Fibroblast of the aortic adventitia (primary cell): ENCODE measurements around the gene NBR1. TPM values are rescaled to one million over a fixed set of nuclear protein-coding genes. Genes with fewer than 3 reads are reported as not detected.
"Not testable (repeated sequence)": the region's sequence is repeated elsewhere in the genome, so short reads cannot be mapped to it uniquely, and the experiment has no call there.

Experiments
- DNase-seq: peaks from one replicate; pipeline ENCODE4 v3.0.0-alpha.2; 2010; ENCODE audit warnings: low read depth
- H3K4me3 ChIP-seq: 2 replicates; pipeline ENCODE4 v1.5.1; 2011; ENCODE audit warnings: low read depth, mild to moderate bottlenecking, control low read depth, low read length, moderate library complexity
- CTCF ChIP-seq: IDR thresholded peaks from 2 replicates; pipeline ENCODE4 v1.5.1; 2011; ENCODE audit warnings: mild to moderate bottlenecking, low read length, control low read depth, inconsistent platforms; ENCODE audit not compliant: insufficient read depth
- total RNA-seq: library from RNA; depleted of rRNA; stranded (reverse); fragments of >200 nt; gene quantifications from 2 replicates; pipeline ENCODE4 v1.2.3, GENCODE V29; 2012; ENCODE audit warnings: low replicate concordance

The NBR1 gene
- total RNA-seq, 1 donor: 111 TPM

GRCh38 chr17:43170140-43170765 lies 761 bp upstream of the NBR1 start:
- peak; percentile 95 for DNase-seq
- TF ChIP-seq CTCF: no peak
- H3K4me3 ChIP-seq: peak overlapping the region; percentile 87

DNA sequence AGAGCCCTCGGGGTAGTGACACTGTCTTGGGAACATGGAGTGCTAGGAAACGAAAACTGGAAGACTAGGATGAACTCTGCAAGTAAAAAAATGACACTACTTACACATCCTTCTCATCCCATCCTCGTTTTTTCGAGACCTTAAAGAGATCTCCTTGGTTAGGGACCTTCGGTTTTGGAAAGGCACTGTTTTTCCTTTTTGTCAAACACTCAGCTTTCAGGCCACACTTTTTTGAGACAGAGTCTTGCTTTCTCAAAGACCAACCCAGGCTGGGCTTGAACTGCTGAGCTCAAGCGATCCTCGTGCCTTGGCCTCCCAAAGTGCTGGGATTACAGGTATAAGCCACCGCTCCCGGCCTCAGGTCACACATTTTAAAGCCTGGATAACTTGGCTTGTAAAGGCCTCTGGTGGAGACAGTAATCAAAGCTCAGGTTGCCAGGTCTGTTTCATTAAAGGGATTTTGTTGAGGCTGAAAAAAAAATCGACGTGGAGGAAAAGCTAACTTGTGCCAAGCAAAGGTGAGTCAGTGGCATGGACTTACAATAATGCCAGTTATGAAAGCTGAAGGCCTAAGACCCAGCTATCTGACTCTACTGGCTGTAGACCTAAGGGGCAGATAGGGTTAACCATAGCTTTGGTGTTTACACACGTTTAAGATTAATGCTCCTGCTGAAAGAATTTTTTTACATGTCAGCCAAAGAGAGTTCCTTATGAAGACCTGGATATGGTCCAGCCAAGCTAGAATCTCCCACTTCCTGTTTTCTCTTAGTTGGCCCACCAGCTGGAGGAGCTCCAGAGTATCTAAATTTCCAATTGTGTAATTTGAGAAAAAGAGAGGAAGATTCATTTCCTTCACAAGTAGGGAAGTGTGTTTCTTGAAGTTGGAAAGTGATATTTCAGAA lies 823 bp downstream of the NBR1 start:
- peak; percentile 22 for TF ChIP-seq CTCF
- peak overlapping the region; percentile 87 for H3K4me3 ChIP-seq
- DNase-seq: peak; percentile 95

GRCh38 chr17:43175213-43176118 lies 4.5 kb downstream of the NBR1 start:
- TF ChIP-seq CTCF: no peak
- DNase-seq: peak; percentile 88
- no peak overlapping the region for H3K4me3 ChIP-seq

- DNase-seq: no peak
- TF ChIP-seq CTCF: no peak
- no peak overlapping the region for H3K4me3 ChIP-seq
Measured at GRCh38 chr17:43176119-43176570, 5.1 kb downstream of the NBR1 start.

DNA sequence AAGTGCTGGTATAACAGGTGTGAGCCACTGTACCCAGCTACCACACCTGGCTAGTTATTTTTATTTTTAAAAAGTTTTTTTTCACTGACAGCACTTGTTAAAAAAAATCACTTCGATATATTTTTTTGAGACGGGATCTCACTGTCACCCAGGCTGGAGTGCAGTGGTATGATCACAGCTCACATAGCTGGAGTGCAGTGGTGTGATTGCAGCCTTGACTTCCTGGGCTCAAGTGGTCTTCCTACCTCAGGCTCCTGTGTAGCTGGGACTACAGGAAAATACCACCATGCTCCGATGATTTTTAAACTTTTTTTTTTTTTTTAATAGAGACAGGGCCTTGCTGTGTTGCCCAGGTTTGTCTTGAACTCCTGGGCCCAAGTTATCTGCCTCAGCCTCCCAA lies 12.9 kb downstream of the NBR1 start:
- no peak overlapping the region for H3K4me3 ChIP-seq
- no peak for DNase-seq
- TF ChIP-seq CTCF: no peak

DNA sequence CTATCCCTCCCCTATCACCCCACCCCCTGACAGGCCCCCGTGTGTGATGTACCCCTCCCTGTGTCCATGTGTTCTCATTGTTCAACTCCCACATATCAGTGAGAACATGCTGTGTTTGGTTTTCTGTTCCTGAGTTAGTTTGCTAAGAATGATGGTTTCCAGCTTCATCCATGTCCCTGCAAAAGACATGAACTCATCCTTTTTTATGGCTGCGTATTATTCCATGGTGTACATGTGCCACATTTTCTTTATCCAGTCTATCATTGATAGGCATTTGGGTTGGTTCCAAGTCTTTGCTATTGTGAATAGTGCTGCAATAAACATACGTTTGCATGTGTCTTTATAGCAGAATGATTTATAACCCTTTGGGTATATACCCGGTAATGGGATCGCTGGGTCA lies 15.6 kb downstream of the NBR1 start:
- DNase-seq, H3K4me3 ChIP-seq: not testable (repeated sequence)
